ENCODE measurements around the gene AKR1C2.
"Not testable (repeated sequence)": the region's sequence is repeated elsewhere in the genome, so short reads cannot be mapped to it uniquely, and the experiment has no call there.

The AKR1C2 gene

DNA sequence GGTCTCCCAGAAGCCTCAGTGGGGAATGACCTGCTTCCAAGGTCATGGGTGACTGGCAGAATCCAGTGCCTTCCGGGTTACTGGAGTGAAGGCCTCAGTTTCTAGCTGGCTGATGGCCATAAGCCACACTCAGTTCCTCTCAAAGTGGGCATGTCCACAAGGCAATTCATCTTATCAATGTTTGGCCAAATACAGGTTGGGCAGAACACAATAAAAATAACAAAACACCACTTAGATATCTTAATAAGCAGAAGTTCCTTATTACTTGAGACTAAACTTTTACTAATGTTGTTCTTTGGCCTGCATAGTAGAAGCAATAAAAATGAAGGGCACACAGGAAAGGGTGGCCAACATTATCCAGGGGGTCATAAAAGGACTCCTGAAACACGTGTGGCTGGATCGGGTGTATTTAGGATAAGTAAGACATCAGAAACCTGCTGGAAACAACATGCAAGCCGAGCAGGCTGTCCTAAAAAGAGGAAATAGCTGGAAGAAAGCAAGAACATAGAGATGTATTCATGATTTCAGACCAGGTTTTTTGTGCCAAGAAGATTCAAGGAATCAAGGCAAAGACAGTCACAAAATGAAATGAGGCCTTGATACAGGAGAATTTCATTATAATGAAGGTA lies 19.6 kb upstream of the AKR1C2 start:
- no peak for DNase-seq (ENCODE audit: low read depth)

DNA sequence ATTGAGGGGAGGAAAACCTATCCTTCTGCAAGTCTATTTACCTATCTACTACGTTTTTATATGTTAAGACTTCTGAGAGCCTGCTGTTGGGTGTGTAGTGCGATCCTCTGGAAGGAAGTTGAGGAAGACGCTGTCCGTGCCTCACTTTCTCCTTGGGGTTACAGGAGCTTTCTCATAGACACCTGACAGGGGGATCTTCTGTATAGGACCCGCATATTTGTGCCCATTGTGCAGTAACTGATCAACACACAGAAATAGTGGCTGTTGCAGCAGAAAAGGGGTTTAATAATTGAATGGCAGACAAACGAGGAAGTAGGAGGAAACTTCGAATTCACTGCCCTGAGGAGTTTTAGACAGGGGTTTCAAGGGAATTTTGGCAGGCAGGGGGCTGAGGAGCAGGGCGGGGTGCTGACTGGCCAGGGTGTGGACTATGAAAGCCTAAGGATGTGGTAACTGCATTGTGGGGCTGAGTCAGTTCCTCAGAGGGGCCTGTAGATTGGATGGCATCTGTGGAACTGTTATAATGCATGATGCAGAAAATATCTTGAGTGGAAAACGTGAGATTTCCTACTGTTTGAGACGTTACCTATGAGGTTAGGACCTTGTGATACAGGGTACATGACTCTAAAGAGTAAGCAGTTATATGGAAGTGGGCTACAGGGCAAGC lies 18.1 kb upstream of the AKR1C2 start:
- DNase-seq (ENCODE audit: low read depth): not testable (repeated sequence)

DNA sequence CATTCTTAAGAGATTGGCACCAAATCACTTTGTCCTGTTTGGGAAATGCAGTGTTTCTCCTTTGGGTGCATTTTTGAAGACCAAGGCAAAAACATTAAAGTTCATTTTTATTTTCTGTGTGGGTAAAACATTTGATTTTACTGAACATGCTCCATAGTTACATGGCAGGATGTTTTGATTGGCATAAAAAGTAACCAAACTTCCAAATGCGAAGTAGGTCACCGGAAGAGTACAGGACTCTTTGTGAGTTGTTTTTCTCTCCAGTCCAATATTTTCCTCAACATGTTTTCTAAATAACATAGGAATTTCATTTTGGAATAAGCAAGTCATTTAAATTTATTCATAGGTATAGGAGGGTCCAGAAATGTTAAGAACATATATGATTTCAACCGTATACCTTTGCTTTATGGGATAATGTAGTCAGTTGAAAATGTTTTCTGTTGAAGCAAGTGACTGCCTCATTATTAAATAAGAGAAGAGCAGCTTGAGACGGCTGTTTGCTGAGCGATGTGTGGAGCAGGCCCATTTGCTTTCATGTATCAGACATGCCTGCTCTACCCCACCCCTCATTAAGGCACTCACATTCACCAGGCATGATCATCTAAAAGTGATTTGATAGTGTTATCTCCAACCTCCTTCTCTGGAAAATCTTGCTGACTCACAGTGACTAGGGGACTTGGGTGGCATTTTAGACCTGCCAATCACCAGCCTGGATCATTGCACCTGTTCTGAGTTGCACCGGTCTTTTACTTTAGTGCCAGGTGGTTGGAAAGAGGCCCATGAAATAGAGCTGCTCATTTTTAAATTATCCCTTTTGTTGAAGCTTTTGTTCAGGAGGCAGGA lies 16.3 kb upstream of the AKR1C2 start:
- DNase-seq (ENCODE audit: low read depth): not testable (repeated sequence)

DNA sequence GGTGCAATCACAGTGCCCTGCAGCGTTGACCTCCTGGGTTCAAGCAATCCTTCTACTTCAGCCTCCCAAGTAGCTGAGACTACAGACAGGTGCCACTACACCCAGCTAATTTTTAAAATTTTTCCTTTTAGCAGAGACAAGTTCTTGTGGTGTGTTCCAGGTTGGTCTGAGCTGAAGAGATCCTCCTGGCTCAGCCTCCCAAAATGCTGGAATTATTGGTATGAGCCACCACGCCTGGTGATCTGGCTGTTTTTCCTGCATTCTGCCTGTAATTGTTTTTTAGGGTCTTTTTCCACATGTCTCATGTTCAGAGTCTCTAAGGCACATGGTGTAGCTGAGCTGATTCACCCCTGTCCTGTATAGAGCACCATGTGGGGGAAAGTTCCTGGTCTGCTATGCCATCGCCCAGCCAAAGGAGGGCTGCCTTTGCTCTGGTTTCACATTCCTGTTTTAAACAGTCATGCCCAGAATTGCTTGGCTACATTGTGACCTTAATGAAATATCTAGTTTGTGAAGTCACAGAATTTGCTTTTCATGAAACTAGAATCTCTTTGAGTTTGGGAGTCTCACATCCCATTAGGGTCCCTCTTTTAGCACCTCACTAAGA lies 15.1 kb upstream of the AKR1C2 start:
- not testable (repeated sequence) for DNase-seq (ENCODE audit: low read depth)

DNA sequence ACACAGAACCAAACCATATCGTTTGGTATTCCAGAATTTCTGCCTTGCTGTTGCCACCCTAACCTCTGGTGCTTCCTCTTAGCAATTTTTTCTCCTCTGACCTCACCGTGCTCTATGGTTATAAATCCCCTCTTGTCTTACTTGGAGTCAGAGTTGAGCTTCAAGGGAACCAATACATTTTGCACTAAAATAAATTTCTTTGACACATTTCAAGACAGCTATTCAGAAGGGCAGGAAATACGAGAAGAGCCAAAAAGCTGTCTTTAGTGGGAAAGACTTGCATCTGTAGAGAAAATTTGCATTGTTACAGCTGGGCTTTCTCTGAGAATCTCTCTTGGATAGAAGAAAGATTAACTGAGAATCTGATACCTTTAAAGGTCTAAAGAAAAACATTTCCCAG lies 14.5 kb upstream of the AKR1C2 start:
- no peak for DNase-seq (ENCODE audit: low read depth)

DNA sequence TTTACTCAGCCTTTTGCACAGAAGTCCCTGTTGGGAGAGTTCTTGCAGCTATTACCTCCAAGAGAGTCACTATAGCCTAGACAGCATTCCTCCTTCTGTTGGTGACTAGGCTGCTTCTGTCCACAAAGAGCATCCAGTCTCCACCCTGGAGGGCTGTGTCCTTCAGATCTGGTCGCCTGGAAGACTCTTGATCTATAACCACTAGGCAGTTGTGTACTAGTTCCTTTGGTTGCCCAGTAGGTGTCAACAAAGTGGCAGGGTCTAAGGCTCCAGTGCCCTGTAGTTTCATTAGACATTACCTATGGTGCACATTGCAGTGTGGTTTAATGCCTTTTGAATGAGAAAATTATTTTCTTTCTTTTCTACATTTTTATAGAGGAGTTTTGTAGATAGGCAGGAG lies 11.3 kb upstream of the AKR1C2 start:
- no peak for DNase-seq (ENCODE audit: low read depth)

DNA sequence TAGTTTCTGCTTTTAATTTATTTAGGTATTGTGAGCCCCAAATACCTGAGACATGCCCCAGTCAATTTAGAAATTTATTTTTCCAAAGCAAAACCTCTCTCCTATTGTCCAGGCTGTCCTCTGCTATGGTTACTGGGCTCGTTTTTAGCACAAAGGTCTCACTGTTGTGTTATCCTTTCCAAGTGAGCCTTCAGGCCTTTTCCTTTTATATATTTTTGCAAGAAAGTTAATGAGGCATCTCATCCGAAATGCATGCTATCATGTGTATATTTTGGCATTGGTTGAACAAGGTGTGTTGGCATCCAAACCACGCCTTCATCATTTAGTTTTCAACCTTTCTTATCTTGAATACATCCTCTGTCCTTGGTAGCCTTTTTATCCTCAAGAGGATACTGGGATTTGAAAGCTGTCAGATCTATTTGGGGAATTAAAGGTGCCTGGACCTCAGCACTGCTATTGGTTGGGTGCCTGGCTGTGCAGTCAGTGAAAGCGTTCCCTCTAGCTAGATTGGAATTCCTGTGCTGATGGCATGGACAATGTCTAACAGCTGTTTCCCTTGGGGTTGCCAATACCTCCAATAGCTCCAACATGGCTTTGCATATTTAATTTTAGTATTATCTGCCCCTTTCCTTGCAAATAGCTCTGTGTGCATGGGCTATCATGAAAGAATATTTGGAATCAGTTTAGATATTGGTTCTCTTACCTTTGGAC lies 10.7 kb upstream of the AKR1C2 start:
- not testable (repeated sequence) for DNase-seq (ENCODE audit: low read depth)

DNA sequence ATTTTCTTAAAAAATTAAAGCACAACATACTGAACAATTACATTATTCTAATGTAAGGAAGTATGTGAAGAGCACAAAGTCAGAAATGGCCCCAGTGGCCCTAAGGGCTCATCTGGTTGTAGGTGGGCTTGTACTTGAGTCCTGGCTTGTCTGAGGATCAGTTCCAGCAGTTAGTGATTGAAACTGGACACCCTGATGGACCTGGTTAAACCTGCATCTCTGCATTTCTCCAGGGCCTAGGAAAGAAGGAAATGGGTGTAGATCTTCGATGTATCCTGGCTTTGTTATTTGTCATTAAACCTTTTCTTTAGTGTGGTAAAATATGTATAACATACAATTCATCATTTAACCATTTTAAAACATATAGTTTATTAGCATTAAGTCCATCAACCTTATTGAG lies 9.7 kb upstream of the AKR1C2 start:
- DNase-seq (ENCODE audit: low read depth): no peak

DNA sequence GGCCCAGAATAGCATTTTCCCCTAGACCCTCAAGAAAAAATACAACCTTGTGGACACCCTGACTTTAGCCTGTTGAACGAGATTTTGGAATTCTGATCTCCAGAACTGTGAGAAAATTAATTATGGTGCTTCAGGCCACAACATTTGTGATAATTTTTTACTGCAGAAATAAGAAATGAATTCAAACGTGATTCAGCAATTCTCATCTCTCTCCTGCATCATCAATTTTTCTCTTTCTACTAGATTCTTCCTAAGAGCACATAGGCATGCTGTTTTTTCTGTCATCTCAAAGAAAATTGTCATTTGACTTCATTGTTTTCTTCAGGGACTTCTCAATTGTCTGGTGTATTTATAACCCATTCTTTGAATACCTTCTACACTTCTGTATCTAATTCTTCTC lies 8.9 kb upstream of the AKR1C2 start:
- no peak for DNase-seq (ENCODE audit: low read depth)

DNA sequence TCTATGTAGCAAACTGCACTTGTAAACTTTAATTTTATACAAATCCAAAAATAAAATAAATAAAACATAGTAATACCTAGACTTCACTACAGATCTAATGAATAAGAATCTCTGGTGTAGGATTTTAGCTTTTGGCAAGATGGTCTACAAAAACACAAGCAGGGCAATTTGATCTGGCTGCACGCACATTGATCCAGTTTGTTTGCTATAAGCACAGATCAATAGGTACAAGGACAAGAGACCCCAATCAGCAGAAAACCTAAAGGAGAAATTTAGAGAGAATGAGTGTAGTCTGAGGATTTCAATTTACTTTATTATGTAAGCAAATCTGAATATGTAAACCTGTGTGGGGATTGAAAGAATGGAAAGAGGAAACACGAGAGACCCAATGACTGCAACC lies 7.7 kb upstream of the AKR1C2 start:
- not testable (repeated sequence) for DNase-seq (ENCODE audit: low read depth)

DNA sequence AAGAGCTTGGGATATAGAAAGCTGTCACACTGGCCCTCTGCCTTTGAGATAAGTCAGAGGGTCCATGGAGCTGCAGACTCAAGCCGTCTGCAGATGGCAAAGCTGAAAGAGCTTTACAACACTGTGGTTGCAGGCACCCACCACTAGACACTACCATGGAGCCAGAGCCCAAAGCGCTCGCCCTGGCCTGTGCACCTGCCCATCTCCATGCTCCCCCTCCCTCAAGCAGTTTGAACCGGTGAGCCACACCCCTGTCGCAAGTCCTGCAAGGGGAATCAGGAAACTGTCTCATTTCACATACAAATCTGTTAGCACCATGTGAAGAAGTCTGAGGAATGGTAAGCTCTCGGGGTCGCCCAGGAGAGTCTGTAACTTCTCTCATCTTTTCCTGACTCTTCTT lies 6.4 kb upstream of the AKR1C2 start:
- DNase-seq (ENCODE audit: low read depth): not testable (repeated sequence)

DNA sequence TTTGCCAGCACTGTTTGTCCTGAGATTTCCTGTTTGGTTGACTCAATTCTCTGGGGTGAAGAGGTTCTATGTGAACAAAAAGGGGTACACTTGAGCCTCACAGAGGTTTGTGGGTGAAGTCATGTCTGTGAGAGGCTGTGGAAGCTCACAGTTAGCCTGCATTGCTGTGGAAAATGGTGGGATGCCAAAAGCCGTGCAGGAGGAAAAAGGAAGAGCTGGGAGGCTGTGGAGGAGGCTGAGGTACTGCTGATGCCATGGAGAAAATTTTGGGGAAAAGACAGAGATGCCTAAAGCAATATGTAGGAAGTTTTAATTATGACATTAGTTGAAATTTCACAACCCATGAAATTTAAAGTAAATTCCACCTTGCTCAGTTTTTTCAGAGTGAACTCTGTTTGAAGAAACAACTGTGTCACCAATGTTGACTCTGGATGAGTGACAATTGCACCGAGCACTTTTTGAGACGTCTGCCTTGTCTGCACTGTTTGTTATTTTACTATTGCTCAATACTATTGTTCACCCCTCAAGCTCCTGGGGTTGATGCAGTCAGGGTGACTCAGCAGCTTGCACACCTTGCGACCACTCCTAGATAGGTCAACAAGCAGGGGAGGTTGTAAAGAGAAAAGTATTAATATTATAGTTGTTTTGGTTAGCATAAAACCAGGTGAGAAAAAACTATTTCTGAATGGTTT lies 5.3 kb upstream of the AKR1C2 start:
- DNase-seq (ENCODE audit: low read depth): not testable (repeated sequence)

DNA sequence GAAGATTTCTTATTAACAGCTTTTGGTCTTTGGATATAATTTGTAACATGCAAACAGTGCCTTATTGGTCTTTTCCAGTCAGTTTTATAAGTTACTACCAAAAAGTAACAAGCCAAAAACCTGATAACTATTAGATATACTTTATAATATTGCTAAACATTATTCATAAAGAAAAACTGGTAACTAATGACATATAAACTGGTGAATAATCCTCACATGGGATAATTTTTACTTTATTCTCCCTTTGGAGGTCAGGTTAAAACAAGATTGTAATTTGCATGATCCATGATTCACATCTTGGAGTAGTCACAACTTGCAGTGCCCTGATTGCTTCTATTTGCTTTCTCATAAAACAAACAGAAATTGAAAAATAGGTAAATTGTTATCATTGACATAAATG lies 844 bp upstream of the AKR1C2 start:
- not testable (repeated sequence) for DNase-seq (ENCODE audit: low read depth)

DNA sequence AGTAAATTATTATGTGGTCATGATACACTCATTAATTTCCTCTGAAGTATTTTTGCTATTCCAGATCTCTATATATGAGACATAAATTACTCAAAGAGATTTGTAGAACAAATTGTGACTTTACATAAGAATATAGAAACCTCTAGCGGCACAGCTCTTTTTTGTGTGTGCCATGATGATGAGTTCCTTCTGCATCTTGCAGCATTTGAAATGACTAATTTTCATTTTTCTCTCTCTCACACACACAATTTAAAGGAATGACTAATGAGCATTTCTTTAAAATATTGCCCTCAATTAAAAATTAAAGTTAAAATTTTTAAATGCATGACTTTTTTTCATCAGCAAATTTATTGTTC lies 351 bp upstream of the AKR1C2 start:
- DNase-seq (ENCODE audit: low read depth): not testable (repeated sequence)

DNA sequence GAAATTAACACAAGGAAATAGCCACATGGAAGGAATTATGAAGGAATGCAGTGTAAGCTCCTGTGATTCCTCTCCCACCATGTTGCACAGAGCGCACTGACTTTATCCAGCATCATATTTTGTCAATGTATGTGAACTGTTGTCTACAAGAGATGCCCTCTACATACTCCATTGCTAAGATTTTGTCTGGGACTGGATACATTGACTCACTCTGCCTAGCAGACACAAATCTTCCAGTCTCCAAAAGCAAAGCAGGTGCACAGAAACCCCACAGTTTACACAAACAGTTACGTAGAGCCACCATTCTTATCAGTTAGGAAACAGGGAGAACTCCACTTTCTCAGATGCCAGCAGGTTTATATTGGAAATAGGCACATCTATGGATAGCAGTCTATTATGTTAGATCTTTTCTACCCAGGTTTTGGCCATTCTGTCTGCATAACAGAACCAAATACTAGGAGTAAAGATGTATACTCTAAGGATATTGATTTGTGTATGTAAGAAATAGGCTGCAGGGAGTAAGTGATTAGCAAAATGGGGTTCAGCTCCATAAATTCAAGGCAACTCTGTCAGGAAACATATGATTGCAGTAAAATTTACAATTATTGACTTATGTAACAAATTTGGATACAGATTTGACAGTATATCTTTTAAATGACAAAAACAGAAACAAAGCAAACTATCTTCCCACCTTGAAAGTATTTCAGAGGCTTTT lies 1.5 kb downstream of the AKR1C2 start:
- DNase-seq (ENCODE audit: low read depth): no peak

DNA sequence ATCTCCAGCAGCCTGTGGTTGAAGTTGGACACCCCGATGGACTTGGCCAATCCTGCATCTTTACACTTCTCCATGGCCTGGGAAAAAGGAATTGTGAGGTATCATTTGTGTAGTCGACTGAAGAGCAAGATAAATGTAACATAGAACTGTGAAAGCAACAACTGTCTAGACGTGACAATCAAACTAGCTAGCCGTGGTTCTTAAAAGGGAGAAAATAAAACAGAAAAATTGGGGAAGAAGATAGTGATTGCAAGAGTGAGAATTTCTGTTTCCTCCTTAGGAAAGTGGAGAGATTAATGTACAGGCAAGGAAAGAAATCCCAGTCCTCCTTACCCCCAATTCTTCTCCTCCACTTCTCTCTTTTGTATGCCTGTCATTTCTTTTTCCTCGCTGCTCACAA lies 5.0 kb downstream of the AKR1C2 start:
- DNase-seq (ENCODE audit: low read depth): no peak

DNA sequence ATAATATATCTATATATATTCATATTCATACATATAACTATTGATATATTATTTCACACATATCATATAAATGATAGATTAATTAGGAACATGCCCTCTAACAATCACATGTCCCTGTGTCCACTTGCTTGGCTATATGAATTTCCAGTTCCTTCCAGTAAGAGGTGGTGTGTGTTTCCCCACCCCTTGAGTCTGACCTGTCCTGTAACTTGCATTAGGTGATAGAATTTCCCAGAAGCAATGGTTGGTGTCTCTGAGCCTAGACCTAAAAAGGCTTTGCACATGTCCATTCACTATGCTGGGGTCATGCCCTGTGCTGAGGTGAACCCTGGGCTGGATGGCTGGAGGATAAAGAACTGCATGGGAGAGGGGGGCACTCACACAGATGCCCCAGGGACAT lies 9.4 kb downstream of the AKR1C2 start:
- DNase-seq (ENCODE audit: low read depth): not testable (repeated sequence)

DNA sequence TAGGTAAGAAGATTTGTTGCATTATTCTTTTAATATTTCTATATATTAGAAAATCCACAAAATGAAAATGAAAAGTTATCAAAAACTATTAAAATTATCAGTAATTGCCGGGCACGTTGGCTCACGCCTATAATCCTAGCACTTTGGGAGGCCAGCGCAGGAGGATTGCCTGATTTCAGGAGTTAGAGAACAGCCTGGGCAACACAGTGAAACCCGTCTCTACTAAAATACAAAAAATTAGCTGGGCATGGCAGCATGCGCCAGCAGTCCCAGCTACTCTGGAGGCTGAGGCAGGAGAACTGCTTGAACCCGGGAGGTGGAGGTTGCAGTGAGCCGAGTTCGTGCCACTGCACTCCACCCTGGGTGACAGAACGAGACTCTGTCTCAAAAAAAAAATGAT lies 11.1 kb downstream of the AKR1C2 start:
- DNase-seq (ENCODE audit: low read depth): not testable (repeated sequence)

DNA sequence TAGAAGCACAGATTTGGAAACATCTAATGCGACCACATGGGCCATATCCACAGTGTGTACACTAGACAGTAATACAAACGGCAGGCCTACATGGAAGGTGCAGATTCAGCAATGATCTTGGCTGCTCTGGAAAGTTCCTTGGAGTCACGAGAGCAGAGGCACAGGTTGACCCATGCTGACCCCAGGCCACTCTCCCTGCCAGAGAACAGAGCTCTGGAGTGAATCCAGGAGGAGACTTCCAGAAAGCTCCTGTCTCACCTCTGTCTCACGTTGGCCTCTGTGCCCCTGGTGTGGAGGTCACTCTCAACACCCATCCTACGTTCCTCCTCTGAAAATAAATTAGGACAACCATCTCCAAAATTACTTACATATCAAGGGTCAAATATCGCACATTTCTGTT lies 12.2 kb downstream of the AKR1C2 start:
- not testable (repeated sequence) for DNase-seq (ENCODE audit: low read depth)

DNA sequence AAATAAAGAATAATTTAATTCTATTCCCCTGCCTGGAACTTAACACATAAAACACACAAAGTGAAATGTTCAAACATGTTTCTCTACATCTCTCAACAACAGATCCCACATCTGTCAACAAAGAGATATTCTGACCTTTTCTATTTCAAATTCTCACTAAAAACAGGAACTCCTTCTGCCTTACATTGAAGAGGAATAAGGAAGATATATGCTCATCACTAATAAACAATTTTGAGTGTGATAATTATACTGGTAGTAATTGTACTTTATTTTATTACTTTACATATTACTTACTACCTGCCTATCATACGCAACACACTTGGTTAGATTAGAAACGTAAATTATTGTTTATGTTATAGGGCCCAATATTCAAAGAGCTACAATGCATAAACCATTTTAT lies 13.4 kb downstream of the AKR1C2 start:
- no peak for DNase-seq (ENCODE audit: low read depth)
